ENCODE data around the gene CD22.

- TF ChIP-seq CTCF (CRISPR knock-in tag; IDR thresholded peaks at IDR 0.05) (no peak; the same call in 1 of the 2 replicates), POLR2A (IDR thresholded peaks at IDR 0.05; ENCODE audit: insufficient read depth in 1 of 2, low read depth in 2 of 2, low read length in 2 of 2) (no peak), ZNF724P (CRISPR knock-in tag; IDR thresholded peaks at IDR 0.05; ENCODE audit: borderline replicate concordance) (no peak), THAP8 (CRISPR knock-in tag; IDR thresholded peaks at IDR 0.05; ENCODE audit: borderline replicate concordance) (no peak), HDAC2 (CRISPR knock-in tag; IDR thresholded peaks at IDR 0.05) (peak; percentile 51), YY1 (IDR thresholded peaks at IDR 0.05; ENCODE audit: insufficient read depth, insufficient replicate concordance, low read depth, low read length) (no peak), MBNL3 (CRISPR knock-in tag; conservative IDR thresholded peaks at IDR 0.05) (no peak), AKNA (CRISPR knock-in tag; IDR thresholded peaks at IDR 0.05; ENCODE audit: borderline replicate concordance) (no peak), TERF1 (CRISPR knock-in tag; IDR thresholded peaks at IDR 0.05) (no peak), RNF2 (conservative IDR thresholded peaks at IDR 0.05; ENCODE audit: low read depth) (no peak), ZNF567 (CRISPR knock-in tag; IDR thresholded peaks at IDR 0.05; ENCODE audit: borderline replicate concordance) (no peak), JUN (CRISPR knock-in tag; IDR thresholded peaks at IDR 0.05) (no peak), U2AF1 (optimal IDR thresholded peaks at IDR 0.05; ENCODE audit: low read depth, low read length) (no peak)
These were observed 19.3 kb upstream of the CD22 start for GRCh38 chr19:35309481-35310279.

Data from HepG2 (cell line).